Endodermal cell (in vitro differentiated cells): Measurements from ENCODE around the gene SEMA5B. TPM values are rescaled to one million over a fixed set of nuclear protein-coding genes. Genes with fewer than 3 reads are reported as not detected.

Source experiments
- DNase-seq: peaks from one replicate; pipeline ENCODE4 v3.0.0-alpha.2; 2017
- H3K27ac ChIP-seq: 2 replicates; pipeline ENCODE4 v1.5.1; 2013; ENCODE audit warnings: mild to moderate bottlenecking, low read depth, low read length, moderate library complexity
- H3K27me3 ChIP-seq: 2 replicates; pipeline ENCODE4 v1.6.1; 2013; ENCODE audit warnings: mild to moderate bottlenecking, low read length, moderate library complexity; ENCODE audit not compliant: insufficient read depth, control insufficient read depth, poor library complexity, severe bottlenecking
- H3K36me3 ChIP-seq: 2 replicates; pipeline ENCODE4 v1.7.0; 2013; ENCODE audit warnings: mild to moderate bottlenecking, low read length, moderate library complexity; ENCODE audit not compliant: control insufficient read depth, insufficient read depth
- H3K4me1 ChIP-seq: one replicate; pipeline ENCODE4 v1.7.0; 2013; ENCODE audit warnings: low read length; ENCODE audit not compliant: control insufficient read depth, insufficient read depth
- H3K4me3 ChIP-seq: 2 replicates; pipeline ENCODE4 v1.5.1; 2013; ENCODE audit warnings: mild to moderate bottlenecking, low read length, moderate library complexity
- H3K9ac ChIP-seq: 2 replicates; pipeline ENCODE4 v1.6.1; 2013; ENCODE audit warnings: mild to moderate bottlenecking, low read length, moderate library complexity; ENCODE audit not compliant: poor library complexity, severe bottlenecking; ENCODE audit errors: extremely low read depth
- H3K9me3 ChIP-seq: 2 replicates; pipeline ENCODE4 v1.6.1; 2013; ENCODE audit warnings: mild to moderate bottlenecking, low read length, moderate library complexity; ENCODE audit not compliant: control insufficient read depth
- H3K27ac Mint-ChIP-seq: 2 replicates; pipeline ENCODE4 v1.8.0; 2020; ENCODE audit warnings: mixed read lengths
- H3K27me3 Mint-ChIP-seq: 2 replicates; pipeline ENCODE4 v1.8.0; 2021; ENCODE audit warnings: mild to moderate bottlenecking, mixed read lengths; ENCODE audit not compliant: insufficient read depth
- H3K36me3 Mint-ChIP-seq: 2 replicates; pipeline ENCODE4 v1.8.0; 2020; ENCODE audit warnings: low read depth, mixed read lengths
- H3K4me1 Mint-ChIP-seq: 2 replicates; pipeline ENCODE4 v1.8.0; 2020; ENCODE audit warnings: mixed read lengths
- H3K4me3 Mint-ChIP-seq: 2 replicates; pipeline ENCODE4 v1.8.0; 2020; ENCODE audit warnings: mild to moderate bottlenecking, moderate library complexity, mixed read lengths
- H3K9me3 Mint-ChIP-seq: 2 replicates; pipeline ENCODE4 v1.8.0; 2020; ENCODE audit warnings: mild to moderate bottlenecking, mixed read lengths
- WGBS, 2 experiments: methylation state at CpG; one replicate each; pipeline versions ENCODE4 v1.1.5 to v1.1.7; 2013; ENCODE audit warnings: missing lambda C conversion rate in 2 of 2, mixed read lengths in 1 of 2; ENCODE audit not compliant: insufficient coverage in 1 of 2, insufficient read length in 1 of 2; 5-methylcytosine and 5-hydroxymethylcytosine counted together
- total RNA-seq, 2 donors: library from RNA; stranded (reverse); fragmentation: NEBNext Ultra II Directional in 1 of 2; extraction: Animal tissue kit (Norgen Biotek cat#: 25700) in 1 of 2; gene quantifications; 2 replicates in 1 of 2; 3 replicates in 1 of 2; pipeline ENCODE4 v1.2.1, GENCODE V29; 2021
- TF ChIP-seq, protein P1 (sequence below): fragments of 200-600 bp; sonication (generic); conservative IDR thresholded peaks from 2 replicates; pipeline ENCODE4 v1.5.0; 2021; ENCODE audit warnings: antibody characterized with exemption, mild to moderate bottlenecking

The SEMA5B gene
- total RNA-seq, 2 donors from 2014 or later, result 37.3 to 45.8 TPM

DNA sequence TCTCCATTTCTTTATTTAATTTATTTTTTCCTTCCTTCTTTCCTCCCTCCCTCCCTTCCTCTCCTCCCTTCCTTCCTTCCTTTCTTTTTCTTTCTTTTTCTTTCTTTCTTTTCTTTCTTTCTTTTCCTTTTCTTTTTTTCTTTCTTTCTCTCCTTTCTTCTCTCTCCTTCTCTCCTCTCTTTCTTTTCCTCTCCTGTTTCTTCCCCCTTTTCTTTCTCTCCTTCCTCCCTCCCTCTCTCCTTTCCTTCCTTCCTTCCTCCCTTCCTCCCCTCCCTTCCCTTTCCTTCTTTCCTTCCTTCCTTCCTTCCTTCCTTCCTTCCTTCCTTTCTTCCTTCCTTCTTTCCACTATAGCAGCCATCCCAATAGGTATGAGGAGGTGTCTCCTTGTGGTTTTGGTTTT, 32.5 kb upstream of the SEMA5B start:
- TF ChIP-seq, protein P1, sequence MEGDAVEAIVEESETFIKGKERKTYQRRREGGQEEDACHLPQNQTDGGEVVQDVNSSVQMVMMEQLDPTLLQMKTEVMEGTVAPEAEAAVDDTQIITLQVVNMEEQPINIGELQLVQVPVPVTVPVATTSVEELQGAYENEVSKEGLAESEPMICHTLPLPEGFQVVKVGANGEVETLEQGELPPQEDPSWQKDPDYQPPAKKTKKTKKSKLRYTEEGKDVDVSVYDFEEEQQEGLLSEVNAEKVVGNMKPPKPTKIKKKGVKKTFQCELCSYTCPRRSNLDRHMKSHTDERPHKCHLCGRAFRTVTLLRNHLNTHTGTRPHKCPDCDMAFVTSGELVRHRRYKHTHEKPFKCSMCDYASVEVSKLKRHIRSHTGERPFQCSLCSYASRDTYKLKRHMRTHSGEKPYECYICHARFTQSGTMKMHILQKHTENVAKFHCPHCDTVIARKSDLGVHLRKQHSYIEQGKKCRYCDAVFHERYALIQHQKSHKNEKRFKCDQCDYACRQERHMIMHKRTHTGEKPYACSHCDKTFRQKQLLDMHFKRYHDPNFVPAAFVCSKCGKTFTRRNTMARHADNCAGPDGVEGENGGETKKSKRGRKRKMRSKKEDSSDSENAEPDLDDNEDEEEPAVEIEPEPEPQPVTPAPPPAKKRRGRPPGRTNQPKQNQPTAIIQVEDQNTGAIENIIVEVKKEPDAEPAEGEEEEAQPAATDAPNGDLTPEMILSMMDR, result no peak
- peaks cover 25% of the 10 kb centered on the region for H3K27me3 Mint-ChIP-seq

DNA sequence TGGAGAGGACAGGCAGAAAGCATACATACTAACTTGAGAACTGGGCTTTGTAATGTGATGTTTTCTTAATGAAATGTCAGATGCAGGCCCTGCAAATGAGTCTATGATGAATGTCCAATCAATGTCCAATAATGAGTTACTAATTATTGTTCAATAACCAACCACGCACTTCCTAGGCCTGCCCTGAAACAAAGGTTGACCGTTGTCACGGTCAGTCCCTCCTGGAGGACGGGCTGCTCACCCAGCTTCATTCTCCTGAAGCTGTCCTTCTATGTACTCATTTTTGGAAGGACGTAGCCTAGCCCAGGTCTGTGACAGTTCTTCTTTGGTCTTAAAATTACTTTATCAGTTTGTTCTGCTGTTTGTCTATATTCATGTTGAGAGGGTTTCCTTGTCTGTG, 30.9 kb upstream of the SEMA5B start:
- no peaks in the 10 kb centered on the region for H3K9me3 Mint-ChIP-seq
- no peaks in the 10 kb centered on the region for H3K4me1 Mint-ChIP-seq
- no peaks in the 10 kb centered on the region for H3K9me3 ChIP-seq
- H3K27me3 Mint-ChIP-seq, result peaks cover 11% of the 10 kb centered on the region
- no peaks in the 10 kb centered on the region for H3K27me3 ChIP-seq
- H3K9ac ChIP-seq, result no peak overlapping the region
- no peak overlapping the region for H3K27ac ChIP-seq
- DNase-seq, result no peak
- H3K4me1 ChIP-seq, result no peaks in the 10 kb centered on the region
- no peak overlapping the region for H3K4me3 ChIP-seq
- 95 to 98% methylated on average over 5 of the region's 5 CpGs for WGBS, 2 experiments
- TF ChIP-seq, protein P1, result no peak
- no peaks in the 10 kb centered on the region for H3K36me3 Mint-ChIP-seq
- H3K4me3 Mint-ChIP-seq, result no peak overlapping the region
- no peak overlapping the region for H3K27ac Mint-ChIP-seq
- no peaks in the 10 kb centered on the region for H3K36me3 ChIP-seq

More for the DNA sequence above, 32.5 kb upstream of the SEMA5B start:
- Histone ChIP-seq H3K27ac (no peak overlapping the region), H3K4me1 (no peaks in the 10 kb centered on the region), H3K9me3 (no peaks in the 10 kb centered on the region), H3K27me3 (no peaks in the 10 kb centered on the region), H3K4me3 (no peak overlapping the region), H3K9ac (no peak overlapping the region), H3K36me3 (no peaks in the 10 kb centered on the region)
- Mint-ChIP-seq H3K9me3 (no peaks in the 10 kb centered on the region), H3K4me1 (no peaks in the 10 kb centered on the region), H3K4me3 (no peak overlapping the region), H3K36me3 (no peaks in the 10 kb centered on the region), H3K27ac (no peak overlapping the region)
- no peak for DNase-seq

DNA sequence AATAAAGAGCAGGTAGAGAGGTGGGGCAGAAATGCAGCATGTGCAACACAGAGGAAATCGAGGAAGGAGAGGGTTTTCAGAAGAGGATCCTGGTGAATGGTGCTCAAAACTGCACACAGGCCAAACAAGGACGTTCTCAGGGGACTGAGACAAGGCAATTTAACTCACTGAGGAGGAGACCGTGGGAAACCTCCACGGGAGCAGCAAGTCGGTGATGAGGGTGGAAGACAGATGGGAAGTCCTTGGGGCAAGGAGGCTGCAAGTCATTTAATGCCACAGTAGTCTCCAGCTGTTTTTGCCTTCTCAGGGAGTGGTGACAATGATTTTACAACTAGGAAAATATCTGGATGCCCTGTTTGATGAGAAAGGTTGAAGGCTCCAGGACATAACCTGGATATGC, 27.8 kb upstream of the SEMA5B start:
- Mint-ChIP-seq H3K27ac (no peak overlapping the region), H3K27me3 (peaks cover 6% of the 10 kb centered on the region), H3K4me1 (peaks cover 4% of the 10 kb centered on the region), H3K36me3 (no peaks in the 10 kb centered on the region), H3K4me3 (no peak overlapping the region), H3K9me3 (no peaks in the 10 kb centered on the region)
- H3K27ac ChIP-seq, result no peak overlapping the region
- no peaks in the 10 kb centered on the region for H3K27me3 ChIP-seq
- no peak overlapping the region for H3K9ac ChIP-seq
- no peaks in the 10 kb centered on the region for H3K9me3 ChIP-seq
- 90 to 94% methylated on average over 2 to 5 of the region's 5 CpGs for WGBS, 2 experiments
- peaks cover 3% of the 10 kb centered on the region for H3K4me1 ChIP-seq
- TF ChIP-seq, protein P1, result no peak
- no peak overlapping the region for H3K4me3 ChIP-seq
- no peak for DNase-seq
- no peaks in the 10 kb centered on the region for H3K36me3 ChIP-seq
